Activated naive CD8-positive, alpha-beta T cell treated with anti-CD3 and anti-CD28 coated beads for 36 hours (primary cell): ENCODE data around the gene ZNF892. TPM values are rescaled to one million over a fixed set of nuclear protein-coding genes. Genes with fewer than 3 reads are reported as not detected.

Experiments
- total RNA-seq, 2 experiments: library from RNA; stranded (reverse); gene quantifications; one replicate each; pipeline ENCODE4 v1.2.3, GENCODE V29; 2021

ZNF892 gene
- total RNA-seq, 2 experiments from 2014 or later, result 3.1 to 3.3 TPM

Other genes with a start within 250 kb of the ZNF892 start
- gene MAL, start 181.8 kb upstream of the ZNF892 start, total RNA-seq, result 10 to 100 TPM; 50.8 to 52.9 TPM
- gene MRPS5, start 85.7 kb upstream of the ZNF892 start, total RNA-seq, result 10 to 100 TPM; 83.8 to 84.8 TPM
- gene ZNF514, start 47.7 kb upstream of the ZNF892 start, total RNA-seq, result 1 to 10 TPM; 7.1 to 8.6 TPM
- gene ZNF2, start 41.7 kb upstream of the ZNF892 start, total RNA-seq, result 1 to 10 TPM; 2.8 to 2.9 TPM
- gene PROM2, start 66.9 kb downstream of the ZNF892 start, total RNA-seq, result under 1 TPM in 1 of 2 experiments, not detected in 1; 0.30 TPM
- gene KCNIP3, start 89.8 kb downstream of the ZNF892 start, total RNA-seq, result not detected
- gene FAHD2A, start 195.2 kb downstream of the ZNF892 start, total RNA-seq, result 10 to 100 TPM; 33.2 to 33.6 TPM